ENCODE results near the gene SCAMP4. TPM values are rescaled to one million over a fixed set of nuclear protein-coding genes. Genes with fewer than 3 reads are reported as not detected.

SCAMP4 gene
- total RNA-seq, 1 experiment from 2014 or later: 69.8 TPM

DNA sequence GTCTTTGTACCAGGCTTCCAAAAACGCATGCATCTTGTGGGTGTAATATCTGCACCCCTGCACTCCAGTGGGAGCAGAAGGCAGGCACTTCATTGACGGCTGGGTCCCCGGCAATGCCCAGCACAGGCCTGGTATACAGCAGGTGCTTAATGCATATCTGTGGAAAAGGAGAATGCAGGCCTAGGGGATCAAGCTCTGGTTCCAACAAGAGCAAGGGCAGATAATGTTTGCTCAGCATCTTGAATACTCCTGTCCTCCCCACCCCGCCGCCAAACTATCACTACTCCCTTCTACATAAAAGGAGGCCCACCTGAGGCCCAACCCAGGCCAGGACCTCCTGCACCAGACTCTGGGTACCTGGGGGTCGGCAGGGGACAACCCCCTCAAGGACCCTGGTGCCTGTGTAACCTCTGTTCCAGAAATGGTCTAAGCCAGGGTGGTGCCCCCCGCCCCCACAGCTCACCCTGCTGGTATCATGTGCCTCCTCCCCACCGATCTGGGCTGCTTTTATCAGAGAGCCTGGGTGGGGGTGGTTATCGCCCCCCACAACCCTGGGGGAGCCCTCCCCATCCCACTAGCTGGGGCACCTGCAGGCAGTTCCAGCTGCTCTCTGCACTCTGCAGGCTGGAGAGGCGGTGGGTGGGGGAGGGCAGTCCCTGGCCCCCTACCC, 46.7 kb upstream of the SCAMP4 start:
- Histone ChIP-seq H3K4me1 (replicated peaks; ENCODE audit: insufficient read depth) (peaks cover 20% of the 10 kb centered on the region), H4K20me1 (ENCODE audit: insufficient read depth) (peaks cover 53% of the 10 kb centered on the region), H3K4me3 (no peak overlapping the region), H3K36me3 (ENCODE audit: low read depth) (no peaks in the 10 kb centered on the region), H2AFZ (no peak overlapping the region), H3K27me3 (ENCODE audit: insufficient read depth, low read depth) (no peaks in the 10 kb centered on the region), H3F3A (ENCODE audit: insufficient read depth, low read depth) (peaks cover 8% of the 10 kb centered on the region; the same call in 1 of the 2 replicates), H3K9me2 (ENCODE audit: insufficient read depth) (no peaks in the 10 kb centered on the region), H3K27ac (no peak overlapping the region), H3K9me3 (ENCODE audit: insufficient read depth, low read depth) (no peaks in the 10 kb centered on the region), H3K79me2 (ENCODE audit: low read depth) (peaks cover 76% of the 10 kb centered on the region), H3K4me2 (no peak overlapping the region)
- no peak for DNase-seq
- CTCF ChIA-PET: no interaction called here
- intact Hi-C loops (cut with micrococcal nuclease; ENCODE audit: unreplicated experiment): no loop called here
- POLR2A ChIA-PET (ENCODE audit: unreplicated experiment): no interaction called here
- no TSS peak for BruUV-seq (replicated peaks)
- TF ChIP-seq, protein P1, sequence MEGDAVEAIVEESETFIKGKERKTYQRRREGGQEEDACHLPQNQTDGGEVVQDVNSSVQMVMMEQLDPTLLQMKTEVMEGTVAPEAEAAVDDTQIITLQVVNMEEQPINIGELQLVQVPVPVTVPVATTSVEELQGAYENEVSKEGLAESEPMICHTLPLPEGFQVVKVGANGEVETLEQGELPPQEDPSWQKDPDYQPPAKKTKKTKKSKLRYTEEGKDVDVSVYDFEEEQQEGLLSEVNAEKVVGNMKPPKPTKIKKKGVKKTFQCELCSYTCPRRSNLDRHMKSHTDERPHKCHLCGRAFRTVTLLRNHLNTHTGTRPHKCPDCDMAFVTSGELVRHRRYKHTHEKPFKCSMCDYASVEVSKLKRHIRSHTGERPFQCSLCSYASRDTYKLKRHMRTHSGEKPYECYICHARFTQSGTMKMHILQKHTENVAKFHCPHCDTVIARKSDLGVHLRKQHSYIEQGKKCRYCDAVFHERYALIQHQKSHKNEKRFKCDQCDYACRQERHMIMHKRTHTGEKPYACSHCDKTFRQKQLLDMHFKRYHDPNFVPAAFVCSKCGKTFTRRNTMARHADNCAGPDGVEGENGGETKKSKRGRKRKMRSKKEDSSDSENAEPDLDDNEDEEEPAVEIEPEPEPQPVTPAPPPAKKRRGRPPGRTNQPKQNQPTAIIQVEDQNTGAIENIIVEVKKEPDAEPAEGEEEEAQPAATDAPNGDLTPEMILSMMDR (conservative IDR thresholded peaks at IDR 0.05): no peak

DNA sequence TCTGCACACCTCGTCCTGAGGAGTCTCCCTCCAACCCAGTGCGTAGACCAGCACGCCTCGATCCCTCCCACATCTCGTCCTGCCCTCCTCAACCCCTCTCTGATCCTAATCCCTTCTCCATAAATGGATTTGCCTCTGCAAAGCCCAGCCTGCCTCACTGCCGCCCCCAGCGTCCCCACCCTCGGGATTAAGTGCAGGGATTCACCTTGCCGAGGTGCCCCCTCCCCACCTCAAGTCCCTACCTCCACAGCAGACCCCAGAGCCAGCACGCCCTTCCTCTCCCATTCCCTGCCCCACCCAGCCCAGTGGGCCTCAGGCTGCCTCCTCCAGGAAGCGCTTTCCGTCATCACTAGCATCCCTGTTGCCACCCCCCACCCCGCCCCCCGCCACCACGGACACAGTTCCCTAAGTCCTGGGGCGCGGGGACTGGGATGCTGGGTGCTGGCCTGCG, 45.8 kb upstream of the SCAMP4 start:
- POLR2A ChIA-PET (ENCODE audit: unreplicated experiment): interaction anchor here (0.5 kb wide), 1 partner anchor 164 kb away, joined by 22 read pairs; no protein-coding TSS in a partner anchor

DNA sequence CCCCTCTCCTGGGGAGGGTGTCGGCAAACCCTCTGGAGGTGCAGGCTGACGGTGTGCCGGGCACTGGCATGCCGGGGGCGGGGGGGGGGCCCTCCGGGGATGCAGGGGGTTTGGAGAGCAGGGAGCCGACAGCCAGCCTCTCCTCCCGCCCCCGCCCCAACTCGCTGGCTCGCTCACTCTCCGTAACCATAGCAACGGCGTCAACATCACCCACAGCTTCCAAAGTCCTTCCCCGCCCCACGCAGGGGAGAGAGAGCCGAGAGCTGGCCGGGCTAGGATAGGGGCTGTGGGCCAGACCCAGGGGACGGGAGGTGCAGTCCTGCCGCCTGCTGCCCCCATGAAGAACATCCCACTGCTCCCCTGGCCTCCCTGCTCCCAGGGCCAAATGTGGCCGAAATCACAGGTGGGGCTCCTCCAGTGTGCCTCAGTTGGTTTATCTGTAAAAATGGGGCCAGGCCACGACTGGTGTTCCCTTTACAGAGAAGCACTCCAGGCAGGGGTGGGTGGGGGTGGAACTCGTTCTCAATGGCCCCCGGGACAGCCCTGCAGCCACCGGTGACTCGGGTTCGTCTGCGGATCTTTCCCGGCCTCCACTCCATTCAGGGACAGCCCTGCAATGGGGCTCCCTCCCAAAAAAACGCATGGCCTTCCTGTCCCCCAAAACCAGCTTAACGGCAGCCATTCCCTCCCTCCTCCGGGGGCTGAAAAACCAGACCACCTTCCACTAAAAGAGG, 45.0 kb upstream of the SCAMP4 start:
- Histone ChIP-seq H4K20me1 (ENCODE audit: insufficient read depth) (peaks cover 46% of the 10 kb centered on the region), H3K9me3 (ENCODE audit: insufficient read depth, low read depth) (no peaks in the 10 kb centered on the region), H3K27me3 (ENCODE audit: insufficient read depth, low read depth) (no peaks in the 10 kb centered on the region), H3K4me3 (peak overlapping the region; percentile 81), H3K9me2 (ENCODE audit: insufficient read depth) (no peaks in the 10 kb centered on the region), H3K36me3 (ENCODE audit: low read depth) (no peaks in the 10 kb centered on the region), H3K79me2 (ENCODE audit: low read depth) (peaks cover 67% of the 10 kb centered on the region), H3K4me2 (peak overlapping the region; percentile 93), H3F3A (ENCODE audit: insufficient read depth, low read depth) (peaks cover 8% of the 10 kb centered on the region; the same call in 1 of the 2 replicates), H3K27ac (no peak overlapping the region), H2AFZ (no peak overlapping the region), H3K4me1 (replicated peaks; ENCODE audit: insufficient read depth) (peaks cover 17% of the 10 kb centered on the region)
- intact Hi-C loops (cut with micrococcal nuclease; ENCODE audit: unreplicated experiment): no loop called here
- ChIA-PET POLR2A (ENCODE audit: unreplicated experiment) (no interaction called here), CTCF (no interaction called here)
- DNase-seq: peak in 1 of 2 experiments; percentile 36
- no TSS peak for BruUV-seq (replicated peaks)
- TF ChIP-seq, protein P1 (conservative IDR thresholded peaks at IDR 0.05): no peak
- TF ChIP-seq EZH2 (IDR thresholded peaks at IDR 0.05; ENCODE audit: low read depth): no peak

More for the DNA sequence above, 45.8 kb upstream of the SCAMP4 start:
- CTCF ChIA-PET: no interaction called here
- Histone ChIP-seq H2AFZ (no peak overlapping the region), H3K9me2 (ENCODE audit: insufficient read depth) (no peaks in the 10 kb centered on the region), H3K27ac (no peak overlapping the region), H3K79me2 (ENCODE audit: low read depth) (peaks cover 74% of the 10 kb centered on the region), H3K4me3 (no peak overlapping the region), H3K27me3 (ENCODE audit: insufficient read depth, low read depth) (no peaks in the 10 kb centered on the region), H3K36me3 (ENCODE audit: low read depth) (no peaks in the 10 kb centered on the region), H3F3A (ENCODE audit: insufficient read depth, low read depth) (peaks cover 8% of the 10 kb centered on the region; the same call in 1 of the 2 replicates), H3K4me2 (no peak overlapping the region), H3K4me1 (replicated peaks; ENCODE audit: insufficient read depth) (peaks cover 20% of the 10 kb centered on the region), H4K20me1 (ENCODE audit: insufficient read depth) (peaks cover 53% of the 10 kb centered on the region), H3K9me3 (ENCODE audit: insufficient read depth, low read depth) (no peaks in the 10 kb centered on the region)
- no peak for TF ChIP-seq EZH2 (IDR thresholded peaks at IDR 0.05; ENCODE audit: low read depth)
- TF ChIP-seq, protein P1 (conservative IDR thresholded peaks at IDR 0.05): no peak
- BruUV-seq (replicated peaks): no TSS peak
- DNase-seq: no peak
- intact Hi-C loops (cut with micrococcal nuclease; ENCODE audit: unreplicated experiment): no loop called here
